HUES48 (cell line): ENCODE results near the gene ZFHX3.

Experiments
- H3K27ac ChIP-seq: one replicate; pipeline ENCODE4 v1.7.0; 2013; ENCODE audit warnings: low read depth, low read length, inconsistent platforms
- H3K27me3 ChIP-seq: 2 replicates; pipeline ENCODE4 v1.6.1; 2013; ENCODE audit warnings: mild to moderate bottlenecking, low read length; ENCODE audit not compliant: control insufficient read depth, insufficient read depth
- H3K36me3 ChIP-seq: 2 replicates; pipeline ENCODE4 v1.6.1; 2013; ENCODE audit warnings: low read length; ENCODE audit not compliant: control insufficient read depth, insufficient read depth
- H3K4me1 ChIP-seq: 2 replicates; pipeline ENCODE4 v1.6.1; 2013; ENCODE audit warnings: mild to moderate bottlenecking, low read length; ENCODE audit not compliant: control insufficient read depth, insufficient read depth
- H3K4me3 ChIP-seq: 2 replicates; pipeline ENCODE4 v1.5.1; 2013; ENCODE audit warnings: mild to moderate bottlenecking, low read depth, low read length
- H3K9ac ChIP-seq: 2 replicates; pipeline ENCODE4 v1.6.1; 2013; ENCODE audit warnings: mild to moderate bottlenecking, low read depth, low read length, moderate library complexity
- H3K9me3 ChIP-seq: 2 replicates; pipeline ENCODE4 v1.6.1; 2013; ENCODE audit warnings: low read length; ENCODE audit not compliant: control insufficient read depth, insufficient read depth

Gene ZFHX3

GRCh38 chr16:72988569-72988968 lies 59.4 kb downstream of the ZFHX3 start:
- Histone ChIP-seq H3K4me1 (peaks cover 22% of the 10 kb centered on the region), H3K27me3 (no peaks in the 10 kb centered on the region), H3K9me3 (no peaks in the 10 kb centered on the region), H3K4me3 (no peak overlapping the region), H3K9ac (no peak overlapping the region), H3K36me3 (no peaks in the 10 kb centered on the region), H3K27ac (no peak overlapping the region)

GRCh38 chr16:72987480-72987901 lies 60.4 kb downstream of the ZFHX3 start:
- no peaks in the 10 kb centered on the region for H3K27me3 ChIP-seq
- no peak overlapping the region for H3K27ac ChIP-seq
- H3K36me3 ChIP-seq, result no peaks in the 10 kb centered on the region
- H3K9me3 ChIP-seq, result no peaks in the 10 kb centered on the region
- H3K9ac ChIP-seq, result no peak overlapping the region
- H3K4me1 ChIP-seq, result peaks cover 20% of the 10 kb centered on the region
- no peak overlapping the region for H3K4me3 ChIP-seq

- Histone ChIP-seq H3K27me3 (no peaks in the 10 kb centered on the region), H3K36me3 (no peaks in the 10 kb centered on the region), H3K9me3 (no peaks in the 10 kb centered on the region), H3K4me1 (peaks cover 11% of the 10 kb centered on the region; the same call in 1 of the 2 replicates), H3K27ac (no peak overlapping the region), H3K9ac (no peak overlapping the region), H3K4me3 (no peak overlapping the region)
Observed at GRCh38 chr16:72985995-72986394, 61.9 kb downstream of the ZFHX3 start.

GRCh38 chr16:72985148-72985941 lies 62.6 kb downstream of the ZFHX3 start:
- H3K36me3 ChIP-seq, result no peaks in the 10 kb centered on the region
- no peak overlapping the region for H3K4me3 ChIP-seq
- H3K9ac ChIP-seq, result no peak overlapping the region
- no peaks in the 10 kb centered on the region for H3K9me3 ChIP-seq
- peaks cover 10% of the 10 kb centered on the region; the same call in 1 of the 2 replicates for H3K4me1 ChIP-seq
- H3K27ac ChIP-seq, result no peak overlapping the region
- no peaks in the 10 kb centered on the region for H3K27me3 ChIP-seq

GRCh38 chr16:72983728-72984350 lies 64.1 kb downstream of the ZFHX3 start:
- H3K36me3 ChIP-seq, result no peaks in the 10 kb centered on the region
- H3K9me3 ChIP-seq, result no peaks in the 10 kb centered on the region
- H3K27ac ChIP-seq, result no peak overlapping the region
- H3K4me1 ChIP-seq, result no peaks in the 10 kb centered on the region
- H3K27me3 ChIP-seq, result no peaks in the 10 kb centered on the region
- no peak overlapping the region for H3K9ac ChIP-seq
- no peak overlapping the region for H3K4me3 ChIP-seq

- H3K4me1 ChIP-seq, result no peaks in the 10 kb centered on the region
- no peaks in the 10 kb centered on the region for H3K36me3 ChIP-seq
- H3K27me3 ChIP-seq, result no peaks in the 10 kb centered on the region
- no peak overlapping the region for H3K9ac ChIP-seq
- H3K4me3 ChIP-seq, result no peak overlapping the region
- H3K27ac ChIP-seq, result no peak overlapping the region
- no peaks in the 10 kb centered on the region for H3K9me3 ChIP-seq
Observed at GRCh38 chr16:72983241-72983640, 64.7 kb downstream of the ZFHX3 start.

GRCh38 chr16:72979974-72980373 lies 68.0 kb downstream of the ZFHX3 start:
- Histone ChIP-seq H3K9me3 (no peaks in the 10 kb centered on the region), H3K36me3 (no peaks in the 10 kb centered on the region), H3K27ac (no peak overlapping the region), H3K4me1 (no peaks in the 10 kb centered on the region), H3K4me3 (no peak overlapping the region), H3K9ac (no peak overlapping the region), H3K27me3 (no peaks in the 10 kb centered on the region)

GRCh38 chr16:72978212-72978611 lies 69.7 kb downstream of the ZFHX3 start:
- Histone ChIP-seq H3K4me1 (no peaks in the 10 kb centered on the region), H3K9me3 (no peaks in the 10 kb centered on the region), H3K27me3 (no peaks in the 10 kb centered on the region), H3K4me3 (no peak overlapping the region), H3K9ac (no peak overlapping the region), H3K27ac (no peak overlapping the region), H3K36me3 (no peaks in the 10 kb centered on the region)

- Histone ChIP-seq H3K27me3 (no peaks in the 10 kb centered on the region), H3K4me3 (no peak overlapping the region), H3K4me1 (no peaks in the 10 kb centered on the region), H3K9ac (no peak overlapping the region), H3K9me3 (no peaks in the 10 kb centered on the region), H3K27ac (no peak overlapping the region), H3K36me3 (no peaks in the 10 kb centered on the region)
Observed at GRCh38 chr16:72977127-72977526, 70.8 kb downstream of the ZFHX3 start.

GRCh38 chr16:72976438-72977064 lies 71.4 kb downstream of the ZFHX3 start:
- Histone ChIP-seq H3K9ac (no peak overlapping the region), H3K27me3 (no peaks in the 10 kb centered on the region), H3K9me3 (no peaks in the 10 kb centered on the region), H3K36me3 (no peaks in the 10 kb centered on the region), H3K4me1 (no peaks in the 10 kb centered on the region), H3K27ac (no peak overlapping the region), H3K4me3 (no peak overlapping the region)

- H3K4me3 ChIP-seq, result no peak overlapping the region
- H3K4me1 ChIP-seq, result no peaks in the 10 kb centered on the region
- no peak overlapping the region for H3K27ac ChIP-seq
- no peaks in the 10 kb centered on the region for H3K36me3 ChIP-seq
- H3K9ac ChIP-seq, result no peak overlapping the region
- no peaks in the 10 kb centered on the region for H3K9me3 ChIP-seq
- no peaks in the 10 kb centered on the region for H3K27me3 ChIP-seq
Observed at GRCh38 chr16:72975809-72976437, 72.0 kb downstream of the ZFHX3 start.
